AG10803 (cell line): ENCODE measurements around the gene RPTOR.
"Not testable (repeated sequence)": the region's sequence is repeated elsewhere in the genome, so short reads cannot be mapped to it uniquely, and the experiment has no call there.

ENCODE experiments used
- DNase-seq: peaks from one replicate; pipeline ENCODE4 v3.0.0; 2010; ENCODE audit warnings: low read depth
- H3K4me3 ChIP-seq: 2 replicates; pipeline ENCODE4 v1.5.1; 2011; ENCODE audit warnings: mild to moderate bottlenecking, low read length, control low read depth
- CTCF ChIP-seq: conservative IDR thresholded peaks from 2 replicates; pipeline ENCODE4 v1.5.1; 2011; ENCODE audit warnings: mild to moderate bottlenecking, low read length, control low read depth, inconsistent platforms

RPTOR gene

GRCh38 chr17:80568246-80568645 is 23.6 kb downstream of the RPTOR start:
- TF ChIP-seq CTCF, result no peak
- no peak overlapping the region for H3K4me3 ChIP-seq
- no peak for DNase-seq

- TF ChIP-seq CTCF, result no peak
- H3K4me3 ChIP-seq, result no peak overlapping the region
- no peak for DNase-seq
These were observed 25.3 kb downstream of the RPTOR start for GRCh38 chr17:80569924-80570323.

GRCh38 chr17:80573701-80574100 is 29.1 kb downstream of the RPTOR start:
- DNase-seq, result no peak
- H3K4me3 ChIP-seq, result no peak overlapping the region
- no peak for TF ChIP-seq CTCF

- no peak for TF ChIP-seq CTCF
- H3K4me3 ChIP-seq, result no peak overlapping the region
- DNase-seq, result no peak
These were observed 29.9 kb downstream of the RPTOR start for GRCh38 chr17:80574496-80574895.

- no peak overlapping the region for H3K4me3 ChIP-seq
- peak; percentile 78 for DNase-seq
- peak; percentile 100 for TF ChIP-seq CTCF
These were observed 30.6 kb downstream of the RPTOR start for GRCh38 chr17:80575057-80575875.

GRCh38 chr17:80577876-80578570 is 33.4 kb downstream of the RPTOR start:
- DNase-seq, result no peak
- H3K4me3 ChIP-seq, result no peak overlapping the region
- no peak for TF ChIP-seq CTCF

- not testable (repeated sequence) for DNase-seq, H3K4me3 ChIP-seq
These were observed 34.2 kb downstream of the RPTOR start for GRCh38 chr17:80578668-80579388.
